Activated T-cell treated with anti-CD3 and anti-CD28 coated beads, Interleukin-2, amount 50 U/mL, for 1 hour (primary cell): ENCODE data around the gene NOSIP.

Experiments used
- DNase-seq: peaks from one replicate; pipeline ENCODE4 v3.0.0-alpha.2; 2020

The NOSIP gene

GRCh38 chr19:49594993-49595818, 14.8 kb upstream of the NOSIP start:
- no peak for DNase-seq

GRCh38 chr19:49594157-49594992, 14.0 kb upstream of the NOSIP start:
- DNase-seq: no peak

GRCh38 chr19:49593233-49594113, 13.1 kb upstream of the NOSIP start:
- DNase-seq: peak; percentile 90

- peak; percentile 39 for DNase-seq
These were observed 12.3 kb upstream of the NOSIP start for GRCh38 chr19:49592486-49593232.

GRCh38 chr19:49591731-49592485, 11.6 kb upstream of the NOSIP start:
- peak; percentile 56 for DNase-seq

- peak; percentile 79 for DNase-seq
These were observed 10.8 kb upstream of the NOSIP start, which contains the start of gene PRR12 for GRCh38 chr19:49590971-49591730. Gene PRR12, plus strand, starts transcription at chr19:49591182. Its CDS starts 473 bp downstream, at chr19:49591655.

GRCh38 chr19:49590071-49590970, 10.0 kb upstream of the NOSIP start:
- DNase-seq: peak; percentile 92

- no peak for DNase-seq
These were observed 9.1 kb upstream of the NOSIP start for GRCh38 chr19:49589502-49589905.

GRCh38 chr19:49588365-49589122, 8.2 kb upstream of the NOSIP start:
- DNase-seq: no peak

GRCh38 chr19:49587227-49587626, 6.9 kb upstream of the NOSIP start:
- DNase-seq: no peak

- DNase-seq: no peak
These were observed 4.7 kb upstream of the NOSIP start for GRCh38 chr19:49585023-49585422.

GRCh38 chr19:49583239-49583638, 2.9 kb upstream of the NOSIP start:
- DNase-seq: no peak

- no peak for DNase-seq
These were observed 702 bp upstream of the NOSIP start, which contains the start of gene PRRG2 for GRCh38 chr19:49581007-49581508. Gene PRRG2, plus strand, starts transcription at chr19:49581316. Its CDS starts 1,904 bp downstream, at chr19:49583220.

- no peak for DNase-seq
These were observed 451 bp downstream of the NOSIP start for GRCh38 chr19:49579947-49580263.

GRCh38 chr19:49579193-49579592, 1.2 kb downstream of the NOSIP start:
- no peak for DNase-seq

- no peak for DNase-seq
These were observed 6.1 kb downstream of the NOSIP start for GRCh38 chr19:49574206-49574755.

- no peak for DNase-seq
These were observed 6.9 kb downstream of the NOSIP start for GRCh38 chr19:49573425-49573824.

- no peak for DNase-seq
These were observed 7.3 kb downstream of the NOSIP start for GRCh38 chr19:49573009-49573408.
